Measurements from ENCODE around the gene GNAQ. TPM values are rescaled to one million over a fixed set of nuclear protein-coding genes. Genes with fewer than 3 reads are reported as not detected.
A peak's percentile ranks its signal among the peaks of the same experiment; 100 is the strongest.

The GNAQ gene
- total and polyA plus RNA-seq, 4 donors: 24.6 to 86.2 (median 51.4) TPM

GRCh38 chr9:77710316-77710715 is 321.3 kb downstream of the GNAQ start:
- no peak overlapping the region for H3K27ac ChIP-seq (ENCODE audit: low read depth in 1 of 2, low read length in 1 of 2)
- 66 to 77% methylated on average over 2 of the region's 2 CpGs for WGBS, 2 donors
- no peak for ATAC-seq (ENCODE audit: insufficient read depth, low FRiP score)

GRCh38 chr9:77708064-77708815 is 323.4 kb downstream of the GNAQ start:
- H3K36me3 ChIP-seq (ENCODE audit: control insufficient read depth in 4 of 4, insufficient read depth in 4 of 4, low read length in 4 of 4): no peaks in the 10 kb centered on the region
- H3K27me3 ChIP-seq (ENCODE audit: control insufficient read depth in 3 of 3, insufficient read depth in 3 of 3, low read length in 2 of 3): no peaks in the 10 kb centered on the region
- H3K4me1 ChIP-seq (ENCODE audit: control insufficient read depth in 5 of 5, insufficient read depth in 5 of 5, low read length in 5 of 5): no peaks in the 10 kb centered on the region
- WGBS, 2 donors: 84 to 86% methylated on average over 1 of the region's 1 CpG
- H3K27ac ChIP-seq (ENCODE audit: low read depth in 1 of 2, low read length in 1 of 2): no peak overlapping the region
- ATAC-seq (ENCODE audit: insufficient read depth, low FRiP score) (no peak), DNase-seq (no peak)
- TF ChIP-seq CTCF (IDR thresholded peaks at IDR 0.05; ENCODE audit: control extremely low read depth, extremely low read depth): no peak
- H3K9ac ChIP-seq (ENCODE audit: insufficient read depth in 1 of 2, low read length in 2 of 2): no peak overlapping the region
- H3K4me3 ChIP-seq: no peak overlapping the region
- H3K9me3 ChIP-seq (ENCODE audit: control insufficient read depth in 4 of 4, insufficient read depth in 3 of 4, low read length in 3 of 4): peaks cover 0 to 4% (median under 1%) of the 10 kb centered on the region in 4 donors

More at GRCh38 chr9:77710316-77710715, 321.3 kb downstream of the GNAQ start:
- peaks cover 0 to 4% (median under 1%) of the 10 kb centered on the region in 4 donors for H3K9me3 ChIP-seq (ENCODE audit: control insufficient read depth in 4 of 4, insufficient read depth in 3 of 4, low read length in 3 of 4)
- no peak overlapping the region for H3K4me3 ChIP-seq
- TF ChIP-seq CTCF (IDR thresholded peaks at IDR 0.05; ENCODE audit: control extremely low read depth, extremely low read depth): no peak
- peaks cover 0 to 4% (median 0%) of the 10 kb centered on the region in 5 donors for H3K4me1 ChIP-seq (ENCODE audit: control insufficient read depth in 5 of 5, insufficient read depth in 5 of 5, low read length in 5 of 5)
- no peak overlapping the region for H3K9ac ChIP-seq (ENCODE audit: insufficient read depth in 1 of 2, low read length in 2 of 2)
- DNase-seq: no peak
- H3K27me3 ChIP-seq (ENCODE audit: control insufficient read depth in 3 of 3, insufficient read depth in 3 of 3, low read length in 2 of 3): no peaks in the 10 kb centered on the region
- H3K36me3 ChIP-seq (ENCODE audit: control insufficient read depth in 4 of 4, insufficient read depth in 4 of 4, low read length in 4 of 4): no peaks in the 10 kb centered on the region

- peak; percentile 89 for ATAC-seq (ENCODE audit: insufficient read depth, low FRiP score)
- Histone ChIP-seq H3K4me3 (no peak overlapping the region), H3K27ac (ENCODE audit: low read depth in 1 of 2, low read length in 1 of 2) (no peak overlapping the region), H3K9me3 (ENCODE audit: control insufficient read depth in 4 of 4, insufficient read depth in 3 of 4, low read length in 3 of 4) (peaks cover 0 to 4% (median under 1%) of the 10 kb centered on the region in 4 donors), H3K9ac (ENCODE audit: insufficient read depth in 1 of 2, low read length in 2 of 2) (no peak overlapping the region), H3K27me3 (ENCODE audit: control insufficient read depth in 3 of 3, insufficient read depth in 3 of 3, low read length in 2 of 3) (no peaks in the 10 kb centered on the region), H3K36me3 (ENCODE audit: control insufficient read depth in 4 of 4, insufficient read depth in 4 of 4, low read length in 4 of 4) (no peaks in the 10 kb centered on the region), H3K4me1 (ENCODE audit: control insufficient read depth in 5 of 5, insufficient read depth in 5 of 5, low read length in 5 of 5) (no peaks in the 10 kb centered on the region)
- DNase-seq: peak in 1 of 3 donors; percentile 28
- TF ChIP-seq CTCF (IDR thresholded peaks at IDR 0.05; ENCODE audit: control extremely low read depth, extremely low read depth): no peak
- WGBS, 2 donors: 72 to 81% methylated on average over 6 of the region's 6 CpGs
Observed at GRCh38 chr9:77707383-77708063, 324.1 kb downstream of the GNAQ start.
